SW480 (cell line): ENCODE results near the gene MRPL54.
"Not testable (repeated sequence)": the region's sequence is repeated elsewhere in the genome, so short reads cannot be mapped to it uniquely, and the experiment has no call there.

ENCODE experiments used
- DNase-seq: peaks from one replicate; pipeline ENCODE4 v3.0.0-alpha.2; 2016; ENCODE audit warnings: low spot score

Gene MRPL54

GRCh38 chr19:3813473-3814392 lies 51.3 kb downstream of the MRPL54 start:
- DNase-seq, result no peak

DNA sequence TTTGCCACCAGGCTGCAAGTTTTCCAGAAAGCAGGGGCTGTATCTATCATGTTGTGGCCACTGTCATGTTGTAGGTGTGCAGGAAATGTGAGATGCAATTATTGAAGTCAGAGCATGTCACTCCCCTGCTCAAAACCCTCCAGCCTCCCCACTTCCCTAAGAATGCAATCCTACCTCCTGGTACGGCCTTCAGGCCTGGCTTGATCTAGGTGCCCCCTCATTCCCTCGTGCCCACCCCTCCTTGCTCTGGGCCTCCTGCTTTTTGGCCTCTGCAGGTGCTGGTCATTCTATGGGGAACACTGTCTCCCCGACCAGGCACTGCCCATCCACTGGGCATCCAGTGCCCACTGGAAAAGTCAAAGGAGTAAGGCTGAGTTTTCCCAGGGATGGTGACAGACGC lies 52.2 kb downstream of the MRPL54 start:
- no peak for DNase-seq

DNA sequence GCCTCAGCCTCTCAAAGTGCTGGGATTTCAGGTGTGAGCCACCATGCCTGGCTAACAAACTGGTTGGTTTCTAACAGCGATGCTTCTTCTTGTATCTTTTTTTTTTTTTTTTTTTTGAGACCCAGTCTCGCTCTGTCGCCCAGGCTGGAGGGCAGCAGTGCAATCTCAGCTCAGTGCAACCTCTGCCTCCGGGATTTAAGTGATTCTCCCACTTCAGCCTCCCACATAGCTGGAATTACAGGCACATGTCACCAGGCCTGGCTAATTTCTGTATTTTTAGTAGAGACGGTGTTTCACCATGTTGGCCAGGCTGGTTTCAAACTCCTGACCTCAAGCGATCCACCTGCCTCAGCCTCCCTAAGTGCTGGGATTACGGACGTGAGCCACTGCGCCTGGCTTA lies 53.7 kb downstream of the MRPL54 start:
- not testable (repeated sequence) for DNase-seq

DNA sequence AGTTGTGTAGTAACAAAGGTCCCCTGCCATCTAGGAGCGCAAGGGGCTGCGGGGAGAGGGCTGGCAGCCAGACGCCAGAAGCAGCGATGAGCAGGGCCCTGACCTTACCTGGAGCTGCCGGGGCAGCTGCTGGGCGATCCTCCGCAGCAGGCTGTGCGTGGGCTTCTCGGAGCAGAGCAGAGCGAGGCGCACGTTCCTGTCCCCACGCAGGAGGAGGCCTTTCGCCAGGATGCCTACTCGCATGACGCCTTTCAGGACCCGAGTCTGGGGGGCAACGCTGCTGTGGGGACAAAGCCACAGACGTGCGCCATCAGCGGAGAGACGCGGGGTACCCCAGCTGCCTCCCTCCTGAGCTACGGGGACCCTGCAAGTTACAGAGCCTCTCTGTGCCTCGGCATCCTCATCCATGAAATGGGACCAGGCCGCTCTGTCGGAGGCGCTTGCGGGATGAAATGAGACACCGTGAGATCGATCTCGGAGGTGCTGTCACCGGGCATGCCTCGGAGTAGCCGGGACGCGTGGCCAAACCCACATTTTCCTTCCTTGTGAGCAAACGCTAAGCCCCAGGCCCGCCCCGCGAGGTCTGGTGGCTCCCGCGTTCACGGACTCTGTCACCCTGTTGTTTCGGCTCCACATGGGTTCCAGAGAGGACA lies 54.2 kb downstream of the MRPL54 start:
- DNase-seq, result no peak
